ENCODE data around the gene GJA10.
"Not testable (repeated sequence)": the region's sequence is repeated elsewhere in the genome, so short reads cannot be mapped to it uniquely, and the experiment has no call there.

The GJA10 gene

GRCh38 chr6:89888871-89889270 is 5.4 kb upstream of the GJA10 start:
- Histone ChIP-seq H3K4me3 (no peak overlapping the region), H3K27ac (no peak overlapping the region)
- TF ChIP-seq, protein P1, sequence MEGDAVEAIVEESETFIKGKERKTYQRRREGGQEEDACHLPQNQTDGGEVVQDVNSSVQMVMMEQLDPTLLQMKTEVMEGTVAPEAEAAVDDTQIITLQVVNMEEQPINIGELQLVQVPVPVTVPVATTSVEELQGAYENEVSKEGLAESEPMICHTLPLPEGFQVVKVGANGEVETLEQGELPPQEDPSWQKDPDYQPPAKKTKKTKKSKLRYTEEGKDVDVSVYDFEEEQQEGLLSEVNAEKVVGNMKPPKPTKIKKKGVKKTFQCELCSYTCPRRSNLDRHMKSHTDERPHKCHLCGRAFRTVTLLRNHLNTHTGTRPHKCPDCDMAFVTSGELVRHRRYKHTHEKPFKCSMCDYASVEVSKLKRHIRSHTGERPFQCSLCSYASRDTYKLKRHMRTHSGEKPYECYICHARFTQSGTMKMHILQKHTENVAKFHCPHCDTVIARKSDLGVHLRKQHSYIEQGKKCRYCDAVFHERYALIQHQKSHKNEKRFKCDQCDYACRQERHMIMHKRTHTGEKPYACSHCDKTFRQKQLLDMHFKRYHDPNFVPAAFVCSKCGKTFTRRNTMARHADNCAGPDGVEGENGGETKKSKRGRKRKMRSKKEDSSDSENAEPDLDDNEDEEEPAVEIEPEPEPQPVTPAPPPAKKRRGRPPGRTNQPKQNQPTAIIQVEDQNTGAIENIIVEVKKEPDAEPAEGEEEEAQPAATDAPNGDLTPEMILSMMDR (IDR thresholded peaks at IDR 0.05), result no peak
- DNase-seq (ENCODE audit: low spot score), result no peak

GRCh38 chr6:89890845-89891528 is 3.3 kb upstream of the GJA10 start:
- H3K27ac ChIP-seq; H3K4me3 ChIP-seq; DNase-seq (ENCODE audit: low spot score): not testable (repeated sequence)

GRCh38 chr6:89892577-89892976 is 1.7 kb upstream of the GJA10 start:
- not testable (repeated sequence) for DNase-seq (ENCODE audit: low spot score); H3K27ac ChIP-seq; H3K4me3 ChIP-seq

DNA sequence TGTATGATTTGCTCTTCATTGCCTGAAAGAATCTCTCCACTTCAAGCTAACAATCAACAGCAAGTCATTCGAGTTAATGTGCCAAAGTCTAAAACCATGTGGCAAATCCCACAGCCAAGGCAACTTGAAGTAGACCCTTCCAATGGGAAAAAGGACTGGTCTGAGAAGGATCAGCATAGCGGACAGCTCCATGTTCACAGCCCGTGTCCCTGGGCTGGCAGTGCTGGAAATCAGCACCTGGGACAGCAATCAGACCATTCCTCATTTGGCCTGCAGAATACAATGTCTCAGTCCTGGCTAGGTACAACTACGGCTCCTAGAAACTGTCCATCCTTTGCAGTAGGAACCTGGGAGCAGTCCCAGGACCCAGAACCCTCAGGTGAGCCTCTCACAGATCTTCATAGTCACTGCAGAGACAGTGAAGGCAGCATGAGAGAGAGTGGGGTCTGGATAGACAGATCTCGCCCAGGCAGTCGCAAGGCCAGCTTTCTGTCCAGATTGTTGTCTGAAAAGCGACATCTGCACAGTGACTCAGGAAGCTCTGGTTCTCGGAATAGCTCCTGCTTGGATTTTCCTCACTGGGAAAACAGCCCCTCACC is 1.1 kb downstream of the GJA10 start:
- TF ChIP-seq, protein P1 (IDR thresholded peaks at IDR 0.05), result no peak
- no peak for DNase-seq (ENCODE audit: low spot score)
- no peak overlapping the region for H3K4me3 ChIP-seq
- H3K27ac ChIP-seq, result no peak overlapping the region

DNA sequence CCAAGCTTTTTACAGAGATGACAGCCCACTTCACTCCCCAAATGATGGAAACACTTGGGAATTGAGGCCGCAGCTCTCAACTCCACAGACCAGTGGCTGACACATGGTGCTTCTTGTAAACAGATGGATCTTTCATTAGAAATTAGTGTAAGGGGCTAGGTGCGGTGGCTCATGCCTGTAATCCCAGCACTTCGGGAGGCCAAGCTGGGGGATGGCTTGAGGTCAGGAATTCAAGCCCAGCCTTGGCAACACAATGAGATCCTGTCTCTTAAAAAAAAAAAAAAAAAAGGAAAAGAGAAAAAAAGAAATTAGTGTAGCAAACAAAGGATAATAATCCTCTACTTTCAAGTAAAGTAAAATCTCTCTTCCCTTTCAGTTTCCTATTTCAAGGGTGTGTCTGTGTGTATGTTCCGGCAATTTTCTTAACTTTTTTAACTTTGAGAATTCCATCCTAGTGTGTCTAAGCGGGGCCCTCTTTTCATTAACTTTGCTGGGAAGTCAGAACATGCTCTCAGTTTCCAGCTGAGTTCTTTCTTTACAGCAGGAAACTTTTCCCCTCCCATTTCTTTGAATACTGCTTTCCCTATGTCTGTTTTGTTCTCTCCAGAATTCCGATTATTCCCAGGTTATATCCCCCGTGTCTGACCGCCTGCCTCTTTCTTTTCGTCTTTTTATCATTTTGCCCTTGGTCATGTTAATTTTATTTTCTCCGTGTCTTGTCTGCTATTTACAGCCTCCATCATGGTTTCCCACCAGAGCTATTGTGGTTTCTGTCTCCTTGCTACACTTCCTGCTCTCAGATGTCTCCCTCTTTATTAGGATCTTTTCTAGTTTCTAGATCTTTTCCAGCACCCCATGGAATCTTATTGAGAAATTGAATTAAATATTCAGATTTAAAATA is 16.0 kb downstream of the GJA10 start:
- not testable (repeated sequence) for H3K4me3 ChIP-seq; DNase-seq (ENCODE audit: low spot score); H3K27ac ChIP-seq

- no peak overlapping the region for H3K4me3 ChIP-seq
- TF ChIP-seq, protein P1 (IDR thresholded peaks at IDR 0.05), result no peak
- no peak overlapping the region for H3K27ac ChIP-seq
- no peak for DNase-seq (ENCODE audit: low spot score)
Observed at GRCh38 chr6:89910902-89911240, 16.6 kb downstream of the GJA10 start.

- Histone ChIP-seq H3K27ac (no peak overlapping the region), H3K4me3 (no peak overlapping the region)
- TF ChIP-seq, protein P1 (IDR thresholded peaks at IDR 0.05), result no peak
- no peak for DNase-seq (ENCODE audit: low spot score)
Observed at GRCh38 chr6:89916136-89916920, 22.1 kb downstream of the GJA10 start.

DNA sequence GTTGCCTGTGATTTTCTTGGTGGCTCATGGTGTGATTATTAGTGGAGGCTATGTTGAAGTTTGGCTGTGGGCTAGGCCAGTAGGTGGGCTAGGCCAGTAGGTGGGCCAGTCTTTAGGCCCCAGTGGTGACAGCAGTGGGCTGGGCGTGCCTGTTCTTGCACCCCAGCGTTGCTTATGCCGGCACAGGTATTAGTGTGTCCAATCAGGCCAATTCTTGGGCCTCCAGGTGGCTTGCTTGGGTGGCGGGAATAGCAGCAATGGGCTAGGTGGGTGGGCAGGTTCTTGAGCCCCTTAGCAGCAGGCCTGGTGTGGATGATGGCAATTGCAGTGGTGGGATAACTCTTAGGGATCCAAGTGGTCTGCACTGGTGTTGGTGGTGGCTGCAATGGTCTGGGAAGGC is 22.9 kb downstream of the GJA10 start:
- DNase-seq (ENCODE audit: low spot score), result no peak
- TF ChIP-seq, protein P1 (IDR thresholded peaks at IDR 0.05), result no peak
- no peak overlapping the region for H3K27ac ChIP-seq
- no peak overlapping the region for H3K4me3 ChIP-seq
